Body of pancreas (tissue), 4 donors: ENCODE data around the gene GNB1. TPM values are rescaled to one million over a fixed set of nuclear protein-coding genes. Genes with fewer than 3 reads are reported as not detected.
"Not testable (repeated sequence)": the region's sequence is repeated elsewhere in the genome, so short reads cannot be mapped to it uniquely, and the experiment has no call there.

Source experiments
- ATAC-seq: fragments of 150-250 bp; one replicate; pipeline ENCODE4 v1.9.1; 2016
- DNase-seq, 4 donors: peaks; one replicate each; pipeline ENCODE4 v3.0.0-alpha.2; 2019
- H3K27ac ChIP-seq, 4 donors: fragments of 200-600 bp; sonication (generic); 1 replicate in 3 of 4; 2 replicates in 1 of 4; pipeline versions ENCODE4 v1.5.1 to v1.6.1; 2016 to 2019; ENCODE audit warnings: mild to moderate bottlenecking in 1 of 4, mixed read lengths in 1 of 4, moderate library complexity in 1 of 4
- H3K27me3 ChIP-seq, 2 donors: fragments of 200-600 bp; sonication (generic); one replicate each; pipeline ENCODE4 v1.6.0; 2016; ENCODE audit warnings: mild to moderate bottlenecking in 1 of 2
- H3K36me3 ChIP-seq, 2 donors: fragments of 200-600 bp; sonication (generic); replicated peaks in 1 of 2; 2 replicates each; pipeline ENCODE4 v1.5.1; 2016; ENCODE audit warnings: low read depth in 2 of 2; ENCODE audit not compliant: insufficient read depth in 1 of 2
- H3K4me1 ChIP-seq: fragments of 200-600 bp; sonication (generic); one replicate; pipeline ENCODE4 v1.6.0; 2016
- H3K4me3 ChIP-seq, 2 donors: fragments of 200-600 bp; sonication (generic); 1 replicate in 1 of 2; 2 replicates in 1 of 2; pipeline ENCODE4 v1.5.1; 2016 to 2019
- H3K9me3 ChIP-seq, 3 donors: fragments of 200-600 bp; sonication (generic); 1 replicate in 2 of 3; 2 replicates in 1 of 3; pipeline ENCODE4 v1.5.1; 2016
- CTCF ChIP-seq, 7 experiments: fragments of 450-650 bp in 4 of 7; fragments of 200-600 bp in 3 of 7; sonication (generic) in 3 of 7; IDR thresholded peaks; one replicate each; pipeline ENCODE4 v1.5.1; 2016 to 2019; ENCODE audit warnings: antibody characterized with exemption in 7 of 7
- POLR2A ChIP-seq, 3 donors: fragments of 450-650 bp; IDR thresholded peaks; one replicate each; pipeline ENCODE4 v1.6.1; 2016; ENCODE audit warnings: antibody characterized with exemption in 3 of 3, mild to moderate bottlenecking in 2 of 3
- WGBS, 2 donors: methylation state at CpG; one replicate each; pipeline ENCODE4 v1.1.5; 2017; 5-methylcytosine and 5-hydroxymethylcytosine counted together
- intact Hi-C: fragments of 100-400 bp; cut with DNase I; formaldehyde crosslinking; loops from one replicate; pipeline ENCODE4 v1.15.1; 2023
- total RNA-seq, 2 donors: library from RNA; depleted of rRNA; stranded (reverse); fragments of >200 nt; gene quantifications; one replicate each; pipeline ENCODE4 v1.1.0, GENCODE V29; 2016

GNB1 gene
- total RNA-seq, 2 donors from 2014 or later: 71.3 to 79.1 TPM

- intact Hi-C loops: no loop called here
- WGBS, 2 donors: 74 to 82% methylated on average over 1 of the region's 1 CpG
- Histone ChIP-seq H3K36me3 (no peaks in the 10 kb centered on the region), H3K4me3 (no peak overlapping the region), H3K27ac (no peak overlapping the region), H3K9me3 (no peaks in the 10 kb centered on the region), H3K27me3 (no peaks in the 10 kb centered on the region), H3K4me1 (peaks cover 34% of the 10 kb centered on the region)
- TF ChIP-seq POLR2A (IDR thresholded peaks at IDR 0.05) (no peak), CTCF (IDR thresholded peaks at IDR 0.05) (no peak)
- DNase-seq (no peak), ATAC-seq (no peak)
These were observed 29.6 kb downstream of the GNB1 start for GRCh38 chr1:1861339-1861730.

GRCh38 chr1:1859970-1860697 is 30.8 kb downstream of the GNB1 start:
- H3K27me3 ChIP-seq, H3K36me3 ChIP-seq, ATAC-seq, DNase-seq, H3K9me3 ChIP-seq, intact Hi-C loops, H3K27ac ChIP-seq, H3K4me3 ChIP-seq: not testable (repeated sequence)
- peaks cover 34% of the 10 kb centered on the region for H3K4me1 ChIP-seq
- WGBS, 2 donors: 76 to 89% methylated on average over 7 to 8 of the region's 8 CpGs

GRCh38 chr1:1858382-1859086 is 32.4 kb downstream of the GNB1 start:
- WGBS, 2 donors: 34 to 40% methylated on average over 9 of the region's 9 CpGs
- ATAC-seq: peak; percentile 79

GRCh38 chr1:1857096-1857703 is 33.7 kb downstream of the GNB1 start:
- TF ChIP-seq CTCF (IDR thresholded peaks at IDR 0.05) (no peak), POLR2A (IDR thresholded peaks at IDR 0.05) (no peak)
- H3K4me1 ChIP-seq: peaks cover 41% of the 10 kb centered on the region
- no peak overlapping the region for H3K27ac ChIP-seq
- no peaks in the 10 kb centered on the region for H3K36me3 ChIP-seq
- intact Hi-C loops: no loop called here
- ATAC-seq (no peak), DNase-seq (no peak)
- H3K4me3 ChIP-seq: no peak overlapping the region
- 63 to 71% methylated on average over 4 of the region's 4 CpGs for WGBS, 2 donors
- H3K27me3 ChIP-seq: no peaks in the 10 kb centered on the region
- H3K9me3 ChIP-seq: no peaks in the 10 kb centered on the region

More at GRCh38 chr1:1858382-1859086, 32.4 kb downstream of the GNB1 start:
- Histone ChIP-seq H3K27me3 (no peaks in the 10 kb centered on the region), H3K27ac (peak overlapping the region in 3 of 4 donors; percentile 33 to 59 (median 48)), H3K4me1 (peaks cover 38% of the 10 kb centered on the region), H3K36me3 (no peaks in the 10 kb centered on the region), H3K4me3 (no peak overlapping the region), H3K9me3 (no peaks in the 10 kb centered on the region)
- peak in 3 of 7 experiments; percentile 10 to 27 (median 13) for TF ChIP-seq CTCF (IDR thresholded peaks at IDR 0.05)
- no peak for TF ChIP-seq POLR2A (IDR thresholded peaks at IDR 0.05)
- intact Hi-C loops: no loop called here
- DNase-seq: peak; percentile 41 to 80 (median 70)

GRCh38 chr1:1856161-1856560 is 34.7 kb downstream of the GNB1 start:
- not testable (repeated sequence) for DNase-seq
- WGBS, 2 donors: 90 to 92% methylated on average over 6 of the region's 6 CpGs

More at GRCh38 chr1:1856161-1856560, 34.7 kb downstream of the GNB1 start:
- H3K27ac ChIP-seq, H3K9me3 ChIP-seq, H3K27me3 ChIP-seq, H3K36me3 ChIP-seq, intact Hi-C loops, ATAC-seq, H3K4me3 ChIP-seq: not testable (repeated sequence)
- peaks cover 41% of the 10 kb centered on the region for H3K4me1 ChIP-seq
